Gastrocnemius medialis (tissue), 4 donors: ENCODE measurements around the gene RDH5. TPM values are rescaled to one million over a fixed set of nuclear protein-coding genes. Genes with fewer than 3 reads are reported as not detected.
A peak's percentile ranks its signal among the peaks of the same experiment; 100 is the strongest.

Source experiments
- ATAC-seq, 2 donors: fragments of 150-250 bp; one replicate each; pipeline ENCODE4 v1.9.1; 2016
- DNase-seq, 2 donors: peaks; one replicate each; pipeline ENCODE4 v3.0.0-alpha.2; 2019
- H3K27ac ChIP-seq, 4 donors: fragments of 200-600 bp; sonication (generic); 1 replicate in 1 of 4; 2 replicates in 3 of 4; pipeline ENCODE4 v1.5.1; 2016 to 2018; ENCODE audit warnings: mild to moderate bottlenecking in 2 of 4, moderate library complexity in 1 of 4
- H3K27me3 ChIP-seq, 3 donors: fragments of 200-600 bp; sonication (generic) in 2 of 3; 1 replicate in 1 of 3; 2 replicates in 2 of 3; pipeline versions ENCODE4 v1.5.1 to v1.6.0; 2016 to 2019; ENCODE audit warnings: mild to moderate bottlenecking in 1 of 3, moderate library complexity in 1 of 3
- H3K36me3 ChIP-seq, 2 donors: fragments of 200-600 bp; sonication (generic) in 1 of 2; one replicate each; pipeline ENCODE4 v1.5.1; 2017 to 2018
- H3K4me1 ChIP-seq, 2 donors: fragments of 200-600 bp; sonication (generic) in 1 of 2; one replicate each; pipeline ENCODE4 v1.5.1; 2016 to 2017; ENCODE audit warnings: mild to moderate bottlenecking in 2 of 2
- H3K4me3 ChIP-seq, 4 donors: fragments of 200-600 bp; sonication (generic) in 3 of 4; 1 replicate in 1 of 4; 2 replicates in 3 of 4; pipeline ENCODE4 v1.5.1; 2016 to 2019; ENCODE audit warnings: mild to moderate bottlenecking in 2 of 4
- H3K9me3 ChIP-seq, 3 donors: fragments of 200-600 bp; sonication (generic) in 2 of 3; 1 replicate in 1 of 3; 2 replicates in 2 of 3; pipeline ENCODE4 v1.5.1; 2016 to 2019
- POLR2A ChIP-seq, 2 donors: fragments of 450-650 bp; IDR thresholded peaks; one replicate each; pipeline ENCODE4 v1.6.1; 2017; ENCODE audit warnings: antibody characterized with exemption in 2 of 2, mild to moderate bottlenecking in 2 of 2, moderate library complexity in 2 of 2
- in situ Hi-C, 4 donors: fragments of 200-750 bp; cut with MboI; loops; one replicate each; pipeline versions ENCODE4 v1.15.0 to v1.8.0; 2017; ENCODE audit warnings: low sequenced_read_pairs in 4 of 4
- intact Hi-C: fragments of 100-400 bp; cut with DNase I; formaldehyde crosslinking; loops from one replicate; pipeline ENCODE4 v1.15.1; 2023; ENCODE audit warnings: low total_unique reads
- total RNA-seq, 4 donors: library from RNA; depleted of rRNA; stranded (reverse); fragments of >200 nt; gene quantifications; one replicate each; pipeline versions ENCODE4 v1.1.0 to v1.2.3, GENCODE V29; 2016
- TF ChIP-seq, protein P1 (sequence below), 5 experiments: fragments of 450-650 bp in 3 of 5; fragments of 200-600 bp in 2 of 5; sonication (generic) in 2 of 5; IDR thresholded peaks in 4 of 5; conservative IDR thresholded peaks in 1 of 5; 1 replicate in 4 of 5; 2 replicates in 1 of 5; pipeline ENCODE4 v1.5.1; 2016 to 2019; ENCODE audit warnings: antibody characterized with exemption in 5 of 5, mild to moderate bottlenecking in 3 of 5, moderate library complexity in 3 of 5

Gene RDH5
- total RNA-seq, 4 donors from 2014 or later: 3.8 to 10.3 (median 7.5) TPM

DNA sequence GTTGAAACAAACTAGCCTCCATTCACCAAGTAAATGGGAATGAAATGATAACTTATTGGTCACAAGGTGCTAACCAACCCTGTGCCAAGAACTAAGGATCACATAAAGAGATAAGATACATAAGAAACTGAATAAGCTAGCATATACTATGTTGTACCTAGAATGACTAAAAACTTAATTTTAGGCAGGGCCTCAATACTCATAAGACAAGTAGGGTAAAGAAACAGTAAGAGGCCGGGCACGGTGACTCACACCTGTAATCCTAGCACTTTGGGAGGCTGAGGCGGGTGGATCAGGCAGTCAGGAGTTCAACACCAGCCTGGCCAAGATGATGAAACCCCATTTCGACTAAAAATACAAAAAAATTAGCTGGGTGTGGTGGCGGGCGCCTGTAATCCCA lies 40.5 kb downstream of the RDH5 start:
- ATAC-seq (no peak), DNase-seq (no peak)
- Histone ChIP-seq H3K36me3 (peaks cover 2 to 48% of the 10 kb centered on the region in 2 donors), H3K4me1 (no peaks in the 10 kb centered on the region), H3K9me3 (no peaks in the 10 kb centered on the region), H3K27ac (no peak overlapping the region), H3K27me3 (no peaks in the 10 kb centered on the region), H3K4me3 (no peak overlapping the region)
- intact Hi-C loops (no loop called here), in situ Hi-C loops (no loop called here)
- no peak for TF ChIP-seq POLR2A (IDR thresholded peaks at IDR 0.05)
- TF ChIP-seq, protein P1, sequence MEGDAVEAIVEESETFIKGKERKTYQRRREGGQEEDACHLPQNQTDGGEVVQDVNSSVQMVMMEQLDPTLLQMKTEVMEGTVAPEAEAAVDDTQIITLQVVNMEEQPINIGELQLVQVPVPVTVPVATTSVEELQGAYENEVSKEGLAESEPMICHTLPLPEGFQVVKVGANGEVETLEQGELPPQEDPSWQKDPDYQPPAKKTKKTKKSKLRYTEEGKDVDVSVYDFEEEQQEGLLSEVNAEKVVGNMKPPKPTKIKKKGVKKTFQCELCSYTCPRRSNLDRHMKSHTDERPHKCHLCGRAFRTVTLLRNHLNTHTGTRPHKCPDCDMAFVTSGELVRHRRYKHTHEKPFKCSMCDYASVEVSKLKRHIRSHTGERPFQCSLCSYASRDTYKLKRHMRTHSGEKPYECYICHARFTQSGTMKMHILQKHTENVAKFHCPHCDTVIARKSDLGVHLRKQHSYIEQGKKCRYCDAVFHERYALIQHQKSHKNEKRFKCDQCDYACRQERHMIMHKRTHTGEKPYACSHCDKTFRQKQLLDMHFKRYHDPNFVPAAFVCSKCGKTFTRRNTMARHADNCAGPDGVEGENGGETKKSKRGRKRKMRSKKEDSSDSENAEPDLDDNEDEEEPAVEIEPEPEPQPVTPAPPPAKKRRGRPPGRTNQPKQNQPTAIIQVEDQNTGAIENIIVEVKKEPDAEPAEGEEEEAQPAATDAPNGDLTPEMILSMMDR (IDR thresholded peaks at IDR 0.05 in 4 of 5, conservative IDR thresholded peaks at IDR 0.05 in 1 of 5): no peak

DNA sequence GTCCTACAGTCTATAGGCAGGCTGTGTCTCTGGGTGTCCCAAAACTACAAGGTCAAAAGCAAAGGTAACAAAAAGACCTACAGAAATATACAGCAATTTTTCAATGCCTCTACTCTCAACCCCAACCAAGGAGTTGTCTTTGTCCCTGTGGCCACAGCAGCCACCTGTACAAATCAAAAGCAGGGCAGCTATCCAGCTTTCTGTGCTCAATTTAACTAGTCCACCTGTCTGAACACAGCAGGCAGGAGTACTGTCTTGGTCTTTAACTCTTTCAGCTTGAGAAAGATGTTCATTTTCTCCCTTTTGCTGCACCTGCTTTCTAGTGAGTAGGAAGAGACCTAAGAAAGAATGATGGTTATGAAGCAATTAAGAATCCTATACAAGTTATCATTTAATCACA lies 42.5 kb downstream of the RDH5 start:
- H3K4me3 ChIP-seq: no peak overlapping the region

DNA sequence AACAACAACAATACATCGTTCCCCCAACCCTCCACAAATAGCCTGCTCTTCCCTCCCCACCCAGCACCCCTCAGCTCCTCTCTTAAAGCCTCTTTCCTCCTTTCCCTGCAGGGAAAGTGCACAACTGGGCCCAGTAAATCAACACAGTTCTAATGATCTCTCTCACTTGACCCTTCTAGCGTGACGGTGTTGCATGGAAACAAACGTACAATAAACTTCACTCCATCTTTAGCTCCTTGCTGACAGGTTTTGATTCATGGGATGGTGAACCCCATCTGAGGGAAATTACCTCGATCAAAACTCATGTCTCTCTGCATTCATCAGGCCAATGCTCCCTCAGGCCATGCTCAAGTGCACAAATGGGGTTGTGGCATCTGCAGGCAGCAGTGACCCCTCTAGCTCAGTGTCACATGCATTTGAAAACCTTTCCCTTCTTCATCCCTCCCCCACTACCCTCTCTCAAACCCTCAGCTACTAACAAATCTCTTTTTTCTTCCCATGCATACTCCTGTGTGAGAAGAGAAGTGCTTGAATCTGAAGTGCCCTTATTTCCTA lies 45.6 kb downstream of the RDH5 start:
- peaks cover 0 to 6% of the 10 kb centered on the region in 2 donors for H3K36me3 ChIP-seq

More for the DNA sequence above, 42.5 kb downstream of the RDH5 start:
- peaks cover 0 to 34% of the 10 kb centered on the region in 2 donors for H3K36me3 ChIP-seq
- intact Hi-C loops (no loop called here), in situ Hi-C loops (no loop called here)
- no peak overlapping the region for H3K27ac ChIP-seq
- H3K4me1 ChIP-seq: no peaks in the 10 kb centered on the region
- no peaks in the 10 kb centered on the region for H3K27me3 ChIP-seq
- ATAC-seq: no peak
- no peaks in the 10 kb centered on the region for H3K9me3 ChIP-seq
- no peak for DNase-seq
- no peak for TF ChIP-seq POLR2A (IDR thresholded peaks at IDR 0.05)
- TF ChIP-seq, protein P1 (IDR thresholded peaks at IDR 0.05 in 4 of 5, conservative IDR thresholded peaks at IDR 0.05 in 1 of 5): no peak

DNA sequence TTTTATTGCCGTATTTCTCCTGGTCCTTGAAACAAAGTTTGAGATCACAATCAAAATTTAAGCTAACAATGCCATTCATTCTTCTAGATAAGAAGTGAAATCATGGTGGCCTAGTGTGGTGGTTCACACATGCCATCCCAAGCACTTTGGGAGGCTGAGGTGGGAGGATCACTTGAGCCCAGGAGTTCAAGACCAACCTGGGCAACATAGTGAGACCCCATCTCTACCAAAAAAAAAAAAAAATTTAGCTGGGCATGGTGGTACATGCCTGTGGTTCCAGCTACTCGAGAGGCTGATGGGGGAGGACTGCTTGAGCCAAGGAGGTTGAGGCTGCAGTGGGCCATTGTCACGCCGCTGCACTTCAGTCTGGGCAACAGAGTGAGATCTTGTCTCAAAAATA lies 47.0 kb downstream of the RDH5 start:
- H3K27me3 ChIP-seq: no peaks in the 10 kb centered on the region
- H3K4me3 ChIP-seq: no peak overlapping the region
- peaks cover 3 to 9% of the 10 kb centered on the region in 2 donors for H3K4me1 ChIP-seq
- in situ Hi-C loops: no loop called here
- DNase-seq (no peak), ATAC-seq (no peak)
- TF ChIP-seq, protein P1 (IDR thresholded peaks at IDR 0.05 in 4 of 5, conservative IDR thresholded peaks at IDR 0.05 in 1 of 5): no peak
- no peak for TF ChIP-seq POLR2A (IDR thresholded peaks at IDR 0.05)
- intact Hi-C loops: no loop called here
- H3K27ac ChIP-seq: no peak overlapping the region
- H3K36me3 ChIP-seq: peaks cover 0 to 6% of the 10 kb centered on the region in 2 donors
- no peaks in the 10 kb centered on the region for H3K9me3 ChIP-seq

More for the DNA sequence above, 45.6 kb downstream of the RDH5 start:
- Histone ChIP-seq H3K9me3 (no peaks in the 10 kb centered on the region), H3K27me3 (no peaks in the 10 kb centered on the region), H3K4me3 (no peak overlapping the region), H3K27ac (no peak overlapping the region), H3K4me1 (no peaks in the 10 kb centered on the region)
- intact Hi-C loops: no loop called here
- DNase-seq: no peak
- TF ChIP-seq, protein P1 (IDR thresholded peaks at IDR 0.05 in 4 of 5, conservative IDR thresholded peaks at IDR 0.05 in 1 of 5): no peak
- TF ChIP-seq POLR2A (IDR thresholded peaks at IDR 0.05): no peak
- no peak for ATAC-seq
- in situ Hi-C loops: no loop called here

DNA sequence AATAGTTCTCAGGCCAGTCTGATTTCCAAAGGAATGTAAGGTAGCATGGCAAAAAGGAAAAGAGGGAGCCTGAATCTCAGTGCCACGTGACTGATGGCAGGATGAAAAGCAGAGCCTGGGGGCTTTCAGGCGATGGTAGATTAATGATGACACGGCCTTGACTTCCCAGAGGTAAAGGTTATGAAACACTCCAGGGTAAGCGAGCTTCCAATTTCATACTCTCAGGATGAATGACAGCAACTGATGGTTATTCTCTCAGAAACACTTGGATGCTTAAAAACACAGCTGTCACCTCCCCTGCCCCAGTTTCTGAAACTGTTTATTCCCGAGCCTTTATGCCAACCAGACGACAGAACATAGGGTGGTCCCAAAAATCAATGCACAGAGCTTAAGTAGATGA lies 51.5 kb downstream of the RDH5 start:
- TF ChIP-seq POLR2A (IDR thresholded peaks at IDR 0.05): no peak
- TF ChIP-seq, protein P1 (IDR thresholded peaks at IDR 0.05 in 4 of 5, conservative IDR thresholded peaks at IDR 0.05 in 1 of 5): no peak
- intact Hi-C loops (no loop called here), in situ Hi-C loops (no loop called here)
- Histone ChIP-seq H3K27me3 (no peaks in the 10 kb centered on the region), H3K36me3 (no peaks in the 10 kb centered on the region), H3K9me3 (no peaks in the 10 kb centered on the region), H3K27ac (peak overlapping the region in 2 of 4 donors; percentile 13 to 32), H3K4me1 (peaks cover 7 to 14% of the 10 kb centered on the region in 2 donors), H3K4me3 (no peak overlapping the region)
- DNase-seq: no peak
- peak in 1 of 2 donors; percentile 73 for ATAC-seq
